MCF 10A (cell line): ENCODE results near the gene SLC3A2. TPM values are rescaled to one million over a fixed set of nuclear protein-coding genes. Genes with fewer than 3 reads are reported as not detected.

Experiments used
- BruUV-seq: library from RNA; stranded (reverse); fragments of 400-500 nt; replicated peaks from 2 replicates; lab custom pipeline; 2021; lab: Mats Ljungman, UMichigan
- CTCF ChIA-PET: fragments of 300-600 bp; sonication (Branson Sonifier 250); formaldehyde crosslinking; extraction: SDS; loops from one replicate; lab custom pipeline; 2021; ENCODE audit warnings: antibody characterized with exemption, inconsistent platforms; lab: Yijun Ruan, JAX
- POLR2A ChIA-PET: fragments of 300-600, 350-650 bp; sonication (Branson Sonifier 250); formaldehyde crosslinking; extraction: SDS; loops from one replicate; lab custom pipeline; 2020; ENCODE audit warnings: antibody characterized with exemption, inconsistent platforms; lab: Yijun Ruan, JAX
- DNase-seq: peaks from one replicate; pipeline ENCODE4 v3.0.0-alpha.2; 2018; ENCODE audit not compliant: unreplicated experiment
- H3K27ac Mint-ChIP-seq: one replicate; pipeline ENCODE4 v1.8.0; 2022; ENCODE audit warnings: mild to moderate bottlenecking, low read depth, mixed read lengths; ENCODE audit not compliant: unreplicated experiment
- H3K27me3 Mint-ChIP-seq: one replicate; pipeline ENCODE4 v1.8.0; 2022; ENCODE audit warnings: mixed read lengths; ENCODE audit not compliant: insufficient read depth, unreplicated experiment
- H3K36me3 Mint-ChIP-seq: one replicate; pipeline ENCODE4 v1.8.0; 2022; ENCODE audit warnings: mild to moderate bottlenecking, moderate library complexity, mixed read lengths; ENCODE audit not compliant: insufficient read depth, unreplicated experiment
- H3K4me1 Mint-ChIP-seq: one replicate; pipeline ENCODE4 v1.8.0; 2022; ENCODE audit warnings: mixed read lengths; ENCODE audit not compliant: insufficient read depth, unreplicated experiment
- H3K4me3 Mint-ChIP-seq: one replicate; pipeline ENCODE4 v1.8.0; 2022; ENCODE audit warnings: mild to moderate bottlenecking, moderate library complexity, mixed read lengths; ENCODE audit not compliant: unreplicated experiment
- H3K9me3 Mint-ChIP-seq: one replicate; pipeline ENCODE4 v1.8.0; 2022; ENCODE audit warnings: mixed read lengths; ENCODE audit not compliant: unreplicated experiment
- CTCF ChIP-seq: fragments of 200-600 bp; IDR thresholded peaks from one replicate; pipeline ENCODE4 v1.8.0; 2022; ENCODE audit warnings: antibody characterized with exemption, mild to moderate bottlenecking; ENCODE audit not compliant: unreplicated experiment
- intact Hi-C: fragments of 100-400 bp; cut with micrococcal nuclease; formaldehyde crosslinking; loops from 2 replicates; pipeline ENCODE4 v1.14.1; 2022
- total RNA-seq: library from RNA; stranded (reverse); gene quantifications from 2 replicates; pipeline ENCODE4 v1.2.3, GENCODE V29; 2022

SLC3A2 gene
- total RNA-seq, 1 experiment from 2014 or later, result 896 TPM

GRCh38 chr11:62889126-62889483, 8.4 kb downstream of the SLC3A2 start:
- H3K27me3 Mint-ChIP-seq, result no peaks in the 10 kb centered on the region
- intact Hi-C loops, result no loop called here
- H3K4me3 Mint-ChIP-seq, result no peak overlapping the region
- no peak for DNase-seq
- H3K27ac Mint-ChIP-seq, result no peak overlapping the region
- ChIA-PET CTCF (no interaction called here), POLR2A (interaction anchor here (1.4 kb wide), 1 partner anchor 8 kb away, joined by 8 read pairs; the partner anchor contains the start of gene SLC3A2)
- TF ChIP-seq CTCF, result no peak
- no peaks in the 10 kb centered on the region for H3K9me3 Mint-ChIP-seq
- no TSS peak for BruUV-seq
- peaks cover 27% of the 10 kb centered on the region for H3K4me1 Mint-ChIP-seq
- H3K36me3 Mint-ChIP-seq, result peaks cover 62% of the 10 kb centered on the region

GRCh38 chr11:62889484-62890437, 9.1 kb downstream of the SLC3A2 start:
- TF ChIP-seq CTCF, result no peak
- intact Hi-C loops, result no loop called here
- ChIA-PET CTCF (interaction anchor here (0.5 to 0.6 kb wide), 2 partner anchors 32 to 793 kb away, joined by 4 read pairs; no protein-coding TSS in a partner anchor), POLR2A (interaction anchor here (1.4 kb wide), 1 partner anchor 8 kb away, joined by 8 read pairs; the partner anchor contains the start of gene SLC3A2)
- Mint-ChIP-seq H3K4me3 (no peak overlapping the region), H3K9me3 (no peaks in the 10 kb centered on the region), H3K27me3 (peaks cover 2% of the 10 kb centered on the region), H3K36me3 (peaks cover 55% of the 10 kb centered on the region), H3K4me1 (peaks cover 24% of the 10 kb centered on the region), H3K27ac (no peak overlapping the region)
- peak; percentile 28 for DNase-seq
- BruUV-seq, result no TSS peak

GRCh38 chr11:62892077-62892922, 11.6 kb downstream of the SLC3A2 start:
- CTCF ChIA-PET, result interaction anchor here (0.6 to 0.9 kb wide), 5 partner anchors 8 to 212 kb away, joined by 3 to 4 read pairs (median 3); no protein-coding TSS in a partner anchor
- Mint-ChIP-seq H3K9me3 (no peaks in the 10 kb centered on the region), H3K27ac (no peak overlapping the region), H3K4me3 (no peak overlapping the region), H3K36me3 (peaks cover 36% of the 10 kb centered on the region), H3K4me1 (peaks cover 15% of the 10 kb centered on the region), H3K27me3 (peaks cover 19% of the 10 kb centered on the region)
- intact Hi-C loops, result no loop called here
- no TSS peak for BruUV-seq
- TF ChIP-seq CTCF, result no peak
- DNase-seq, result no peak
- POLR2A ChIA-PET, result no interaction called here
